Neutrophil (primary cell): ENCODE results near the gene NR2F1-AS1.

ENCODE experiments used
- H3K27ac ChIP-seq: fragments of 200-600 bp; sonication (generic); 2 replicates; pipeline ENCODE4 v1.5.1; 2016; ENCODE audit warnings: mild to moderate bottlenecking, moderate library complexity
- H3K27me3 ChIP-seq: fragments of 200-600 bp; sonication (generic); 2 replicates; pipeline ENCODE4 v1.6.0; 2016; ENCODE audit warnings: mild to moderate bottlenecking
- H3K36me3 ChIP-seq: fragments of 200-600 bp; sonication (generic); 2 replicates; pipeline ENCODE4 v1.5.1; 2017
- H3K4me1 ChIP-seq, 2 experiments: fragments of 200-600 bp in 1 of 2; sonication (generic) in 1 of 2; 1 replicate in 1 of 2; 2 replicates in 1 of 2; pipeline versions ENCODE4 v1.5.1 to v1.6.1; 2013 to 2016; ENCODE audit warnings: low read depth in 1 of 2, low read length in 1 of 2, mild to moderate bottlenecking in 1 of 2, moderate library complexity in 1 of 2; ENCODE audit not compliant: control insufficient read depth in 1 of 2, insufficient read depth in 1 of 2
- H3K4me3 ChIP-seq, 2 experiments: fragments of 200-600 bp in 1 of 2; sonication (generic) in 1 of 2; 1 replicate in 1 of 2; 2 replicates in 1 of 2; pipeline ENCODE4 v1.5.1; 2013 to 2016; ENCODE audit warnings: low read depth in 1 of 2, low read length in 1 of 2, mild to moderate bottlenecking in 1 of 2, moderate library complexity in 1 of 2
- H3K9me3 ChIP-seq: fragments of 200-600 bp; sonication (generic); 2 replicates; pipeline ENCODE4 v1.5.1; 2016
- CTCF ChIP-seq: fragments of 200-600 bp; sonication (generic); IDR thresholded peaks from 2 replicates; pipeline ENCODE4 v1.5.1; 2016; ENCODE audit warnings: antibody characterized with exemption

Gene NR2F1-AS1

DNA sequence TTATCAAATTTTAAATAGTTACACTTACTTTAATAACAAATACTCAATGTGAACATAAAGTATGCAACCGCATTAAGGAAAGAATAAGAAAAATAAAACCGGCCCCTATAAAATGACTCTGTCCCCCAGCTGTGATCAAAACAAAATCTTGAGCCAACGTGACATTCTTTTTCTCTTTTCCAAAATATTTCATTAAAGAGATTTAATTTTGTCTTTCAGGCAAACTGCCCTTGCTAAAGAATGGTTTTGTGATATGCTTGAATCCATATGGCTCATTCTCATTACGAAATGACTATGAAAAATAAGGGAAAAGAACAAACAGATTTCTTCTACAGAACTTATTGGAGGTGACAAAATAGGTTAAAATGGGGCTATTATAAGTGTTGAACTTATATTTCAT, 197.0 kb downstream of the NR2F1-AS1 start:
- Histone ChIP-seq H3K9me3 (no peaks in the 10 kb centered on the region), H3K4me3 (no peak overlapping the region), H3K27ac (no peak overlapping the region), H3K36me3 (no peaks in the 10 kb centered on the region), H3K4me1 (no peaks in the 10 kb centered on the region), H3K27me3 (no peaks in the 10 kb centered on the region)
- TF ChIP-seq CTCF: no peak

GRCh38 chr5:93382188-93382825, 198.7 kb downstream of the NR2F1-AS1 start:
- H3K4me1 ChIP-seq: no peaks in the 10 kb centered on the region
- no peaks in the 10 kb centered on the region for H3K36me3 ChIP-seq
- no peak overlapping the region for H3K27ac ChIP-seq
- no peak overlapping the region for H3K4me3 ChIP-seq
- no peaks in the 10 kb centered on the region for H3K9me3 ChIP-seq
- TF ChIP-seq CTCF: no peak
- H3K27me3 ChIP-seq: no peaks in the 10 kb centered on the region

DNA sequence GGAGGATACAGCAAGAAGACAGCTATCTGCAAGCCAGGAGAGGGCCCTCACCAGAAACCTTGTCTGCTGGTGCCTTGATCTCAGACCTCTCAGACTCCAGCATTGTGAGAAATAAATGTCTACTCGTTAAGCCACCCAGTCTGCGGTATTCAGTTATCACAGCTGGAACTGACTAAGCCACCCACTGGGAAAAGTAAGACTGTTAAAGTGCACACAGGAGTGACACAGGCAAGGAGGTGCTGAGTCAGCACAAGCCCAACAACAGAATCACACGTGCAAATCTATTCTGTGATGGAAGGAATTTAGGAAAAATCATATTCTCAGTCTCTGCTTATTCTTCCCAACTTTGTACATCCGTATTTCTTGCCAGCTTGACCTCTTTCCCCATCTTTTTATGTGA, 200.0 kb downstream of the NR2F1-AS1 start:
- H3K4me3 ChIP-seq: no peak overlapping the region
- no peak overlapping the region for H3K27ac ChIP-seq
- H3K36me3 ChIP-seq: no peaks in the 10 kb centered on the region
- H3K27me3 ChIP-seq: no peaks in the 10 kb centered on the region
- H3K9me3 ChIP-seq: no peaks in the 10 kb centered on the region
- H3K4me1 ChIP-seq: no peaks in the 10 kb centered on the region
- TF ChIP-seq CTCF: no peak

GRCh38 chr5:93378073-93378472, 202.9 kb downstream of the NR2F1-AS1 start:
- Histone ChIP-seq H3K27ac (no peak overlapping the region), H3K9me3 (no peaks in the 10 kb centered on the region), H3K27me3 (no peaks in the 10 kb centered on the region), H3K36me3 (no peaks in the 10 kb centered on the region), H3K4me3 (no peak overlapping the region), H3K4me1 (no peaks in the 10 kb centered on the region)
- no peak for TF ChIP-seq CTCF

DNA sequence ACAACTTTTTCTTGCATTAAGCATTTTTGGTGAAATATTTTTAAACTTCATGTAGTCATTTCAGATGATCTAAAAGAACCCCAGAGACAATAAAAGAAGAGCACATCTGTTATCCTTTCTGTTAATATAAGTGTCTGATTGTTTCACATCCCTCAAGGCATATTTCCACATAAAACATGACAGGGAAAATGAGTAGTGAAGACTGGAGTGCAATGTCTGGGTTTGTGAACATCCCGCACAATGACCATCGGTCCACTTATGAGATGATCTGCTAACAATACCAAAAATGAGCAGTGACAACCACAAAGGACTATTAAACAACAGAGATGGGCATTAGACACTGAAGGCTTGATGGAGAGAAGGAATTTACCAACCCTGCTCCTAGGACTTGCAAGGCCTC, 209.1 kb downstream of the NR2F1-AS1 start:
- Histone ChIP-seq H3K4me3 (no peak overlapping the region), H3K4me1 (no peaks in the 10 kb centered on the region), H3K27ac (no peak overlapping the region), H3K27me3 (no peaks in the 10 kb centered on the region), H3K9me3 (no peaks in the 10 kb centered on the region), H3K36me3 (no peaks in the 10 kb centered on the region)
- TF ChIP-seq CTCF: no peak

GRCh38 chr5:93364378-93364777, 216.6 kb downstream of the NR2F1-AS1 start:
- Histone ChIP-seq H3K36me3 (no peaks in the 10 kb centered on the region), H3K9me3 (no peaks in the 10 kb centered on the region), H3K4me3 (no peak overlapping the region), H3K27me3 (no peaks in the 10 kb centered on the region), H3K4me1 (no peaks in the 10 kb centered on the region), H3K27ac (no peak overlapping the region)
- TF ChIP-seq CTCF: no peak
